HCT116 (cell line): ENCODE data around the gene BRD3OS.

Source experiments
- EGR1 ChIP-seq: IDR thresholded peaks from 2 replicates; pipeline ENCODE4 v1.6.1; 2012; ENCODE audit warnings: low read depth
- ELF1 ChIP-seq: IDR thresholded peaks from 2 replicates; pipeline ENCODE4 v1.6.1; 2012; ENCODE audit warnings: low read depth, borderline replicate concordance
- EZH2 ChIP-seq: fragments of 200-600 bp; sonication (generic); IDR thresholded peaks from 2 replicates; pipeline ENCODE4 v1.6.1; 2017; ENCODE audit warnings: antibody characterized with exemption, mixed run types
- EZH2phosphoT487 ChIP-seq: fragments of 200-600 bp; IDR thresholded peaks from 2 replicates; pipeline ENCODE4 v1.6.1; 2018; ENCODE audit warnings: antibody characterized with exemption, borderline replicate concordance
- FOSL1 ChIP-seq: IDR thresholded peaks from 2 replicates; pipeline ENCODE4 v1.6.1; 2012; ENCODE audit warnings: low read depth
- JUND ChIP-seq: IDR thresholded peaks from 2 replicates; pipeline ENCODE4 v1.6.1; 2012
- POLR2A ChIP-seq: IDR thresholded peaks from 2 replicates; pipeline ENCODE4 v1.7.0; 2011; ENCODE audit warnings: borderline replicate concordance; ENCODE audit not compliant: insufficient read depth, insufficient read length; ENCODE audit errors: extremely low read depth
- POLR2AphosphoS5 ChIP-seq: IDR thresholded peaks from 2 replicates; pipeline ENCODE4 v1.6.1; 2011; ENCODE audit warnings: mild to moderate bottlenecking, low read depth, low read length, moderate library complexity
- SIN3A ChIP-seq: IDR thresholded peaks from 2 replicates; pipeline ENCODE4 v1.6.1; 2012; ENCODE audit warnings: low read depth
- YY1 ChIP-seq: IDR thresholded peaks from 2 replicates; pipeline ENCODE4 v1.6.1; 2011; ENCODE audit warnings: low read length, low read depth, moderate library complexity, mild to moderate bottlenecking; ENCODE audit not compliant: insufficient replicate concordance; ENCODE audit errors: extremely low read depth
- ZNF274 ChIP-seq: fragments of 200-500 bp; sonication (Bioruptor generic); IDR thresholded peaks from 2 replicates; pipeline ENCODE4 v1.6.1; 2014; ENCODE audit warnings: mild to moderate bottlenecking, low read depth, low read length, inconsistent platforms
- TF ChIP-seq, protein P1 (sequence below), 3 experiments: fragments of 200-600 bp in 1 of 3; sonication (generic) in 1 of 3; IDR thresholded peaks in 2 of 3; conservative IDR thresholded peaks in 1 of 3; 2 replicates each; pipeline ENCODE4 v1.5.1; 2012 to 2017; ENCODE audit warnings: low read depth in 2 of 3, low read length in 2 of 3, antibody characterized with exemption in 1 of 3, borderline replicate concordance in 1 of 3, control low read depth in 1 of 3, mild to moderate bottlenecking in 1 of 3, mixed read lengths in 1 of 3, mixed run types in 1 of 3, moderate library complexity in 1 of 3; ENCODE audit not compliant: insufficient read depth in 1 of 3
- TF ChIP-seq, protein P2 (sequence below): IDR thresholded peaks from 2 replicates; pipeline ENCODE4 v1.6.1; 2012; ENCODE audit warnings: low read depth
- TF ChIP-seq, protein P3 (sequence below): IDR thresholded peaks from 2 replicates; pipeline ENCODE4 v1.6.1; 2011; ENCODE audit warnings: mild to moderate bottlenecking, low read length, moderate library complexity; ENCODE audit not compliant: insufficient replicate concordance; ENCODE audit errors: extremely low read depth

DNA sequence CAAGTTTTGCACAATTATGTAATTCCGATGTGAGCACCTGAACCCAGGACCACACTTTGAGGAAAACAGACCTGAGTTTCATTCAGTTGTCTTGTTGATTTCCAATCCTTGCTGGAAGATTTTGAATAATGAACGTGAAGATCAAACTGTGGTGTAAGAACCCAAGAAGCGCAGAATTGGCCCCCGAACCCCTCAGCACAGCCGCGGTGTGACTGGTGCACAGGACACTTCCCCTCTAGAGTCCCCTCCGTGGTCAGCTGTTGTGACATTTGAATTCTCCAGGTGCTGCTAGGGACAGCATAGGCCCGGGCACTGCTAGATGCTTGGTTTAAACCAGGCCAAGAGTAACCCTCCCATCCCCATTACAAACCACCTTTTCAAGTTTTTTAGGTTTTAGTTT is 1.7 kb downstream of the BRD3OS start:
- TF ChIP-seq, protein P1, sequence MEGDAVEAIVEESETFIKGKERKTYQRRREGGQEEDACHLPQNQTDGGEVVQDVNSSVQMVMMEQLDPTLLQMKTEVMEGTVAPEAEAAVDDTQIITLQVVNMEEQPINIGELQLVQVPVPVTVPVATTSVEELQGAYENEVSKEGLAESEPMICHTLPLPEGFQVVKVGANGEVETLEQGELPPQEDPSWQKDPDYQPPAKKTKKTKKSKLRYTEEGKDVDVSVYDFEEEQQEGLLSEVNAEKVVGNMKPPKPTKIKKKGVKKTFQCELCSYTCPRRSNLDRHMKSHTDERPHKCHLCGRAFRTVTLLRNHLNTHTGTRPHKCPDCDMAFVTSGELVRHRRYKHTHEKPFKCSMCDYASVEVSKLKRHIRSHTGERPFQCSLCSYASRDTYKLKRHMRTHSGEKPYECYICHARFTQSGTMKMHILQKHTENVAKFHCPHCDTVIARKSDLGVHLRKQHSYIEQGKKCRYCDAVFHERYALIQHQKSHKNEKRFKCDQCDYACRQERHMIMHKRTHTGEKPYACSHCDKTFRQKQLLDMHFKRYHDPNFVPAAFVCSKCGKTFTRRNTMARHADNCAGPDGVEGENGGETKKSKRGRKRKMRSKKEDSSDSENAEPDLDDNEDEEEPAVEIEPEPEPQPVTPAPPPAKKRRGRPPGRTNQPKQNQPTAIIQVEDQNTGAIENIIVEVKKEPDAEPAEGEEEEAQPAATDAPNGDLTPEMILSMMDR (IDR thresholded peaks at IDR 0.05 in 2 of 3, conservative IDR thresholded peaks at IDR 0.05 in 1 of 3; ENCODE audit: borderline replicate concordance in 1 of 3, insufficient read depth in 1 of 3, low read depth in 2 of 3, low read length in 2 of 3) = no peak
- no peak for TF ChIP-seq EZH2phosphoT487
- TF ChIP-seq FOSL1 = no peak
- TF ChIP-seq POLR2AphosphoS5 = no peak
- no peak for TF ChIP-seq POLR2A
- TF ChIP-seq, protein P2, sequence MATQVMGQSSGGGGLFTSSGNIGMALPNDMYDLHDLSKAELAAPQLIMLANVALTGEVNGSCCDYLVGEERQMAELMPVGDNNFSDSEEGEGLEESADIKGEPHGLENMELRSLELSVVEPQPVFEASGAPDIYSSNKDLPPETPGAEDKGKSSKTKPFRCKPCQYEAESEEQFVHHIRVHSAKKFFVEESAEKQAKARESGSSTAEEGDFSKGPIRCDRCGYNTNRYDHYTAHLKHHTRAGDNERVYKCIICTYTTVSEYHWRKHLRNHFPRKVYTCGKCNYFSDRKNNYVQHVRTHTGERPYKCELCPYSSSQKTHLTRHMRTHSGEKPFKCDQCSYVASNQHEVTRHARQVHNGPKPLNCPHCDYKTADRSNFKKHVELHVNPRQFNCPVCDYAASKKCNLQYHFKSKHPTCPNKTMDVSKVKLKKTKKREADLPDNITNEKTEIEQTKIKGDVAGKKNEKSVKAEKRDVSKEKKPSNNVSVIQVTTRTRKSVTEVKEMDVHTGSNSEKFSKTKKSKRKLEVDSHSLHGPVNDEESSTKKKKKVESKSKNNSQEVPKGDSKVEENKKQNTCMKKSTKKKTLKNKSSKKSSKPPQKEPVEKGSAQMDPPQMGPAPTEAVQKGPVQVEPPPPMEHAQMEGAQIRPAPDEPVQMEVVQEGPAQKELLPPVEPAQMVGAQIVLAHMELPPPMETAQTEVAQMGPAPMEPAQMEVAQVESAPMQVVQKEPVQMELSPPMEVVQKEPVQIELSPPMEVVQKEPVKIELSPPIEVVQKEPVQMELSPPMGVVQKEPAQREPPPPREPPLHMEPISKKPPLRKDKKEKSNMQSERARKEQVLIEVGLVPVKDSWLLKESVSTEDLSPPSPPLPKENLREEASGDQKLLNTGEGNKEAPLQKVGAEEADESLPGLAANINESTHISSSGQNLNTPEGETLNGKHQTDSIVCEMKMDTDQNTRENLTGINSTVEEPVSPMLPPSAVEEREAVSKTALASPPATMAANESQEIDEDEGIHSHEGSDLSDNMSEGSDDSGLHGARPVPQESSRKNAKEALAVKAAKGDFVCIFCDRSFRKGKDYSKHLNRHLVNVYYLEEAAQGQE = no peak
- TF ChIP-seq EZH2 = no peak
- TF ChIP-seq ELF1 = no peak
- TF ChIP-seq JUND = no peak
- no peak for TF ChIP-seq YY1
- TF ChIP-seq SIN3A = no peak
- TF ChIP-seq EGR1 = no peak
- TF ChIP-seq ZNF274 = no peak
- TF ChIP-seq, protein P3, sequence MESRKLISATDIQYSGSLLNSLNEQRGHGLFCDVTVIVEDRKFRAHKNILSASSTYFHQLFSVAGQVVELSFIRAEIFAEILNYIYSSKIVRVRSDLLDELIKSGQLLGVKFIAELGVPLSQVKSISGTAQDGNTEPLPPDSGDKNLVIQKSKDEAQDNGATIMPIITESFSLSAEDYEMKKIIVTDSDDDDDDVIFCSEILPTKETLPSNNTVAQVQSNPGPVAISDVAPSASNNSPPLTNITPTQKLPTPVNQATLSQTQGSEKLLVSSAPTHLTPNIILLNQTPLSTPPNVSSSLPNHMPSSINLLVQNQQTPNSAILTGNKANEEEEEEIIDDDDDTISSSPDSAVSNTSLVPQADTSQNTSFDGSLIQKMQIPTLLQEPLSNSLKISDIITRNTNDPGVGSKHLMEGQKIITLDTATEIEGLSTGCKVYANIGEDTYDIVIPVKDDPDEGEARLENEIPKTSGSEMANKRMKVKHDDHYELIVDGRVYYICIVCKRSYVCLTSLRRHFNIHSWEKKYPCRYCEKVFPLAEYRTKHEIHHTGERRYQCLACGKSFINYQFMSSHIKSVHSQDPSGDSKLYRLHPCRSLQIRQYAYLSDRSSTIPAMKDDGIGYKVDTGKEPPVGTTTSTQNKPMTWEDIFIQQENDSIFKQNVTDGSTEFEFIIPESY = no peak
